Progenitor cell of endocrine pancreas (in vitro differentiated cells): ENCODE measurements around the gene ETV4. TPM values are rescaled to one million over a fixed set of nuclear protein-coding genes. Genes with fewer than 3 reads are reported as not detected.

Experiments used
- DNase-seq: peaks from one replicate; pipeline ENCODE4 v3.0.0; 2021; ENCODE audit warnings: low spot score; ENCODE audit not compliant: unreplicated experiment
- H3K27ac Mint-ChIP-seq: 2 replicates; pipeline ENCODE4 v1.8.0; 2021; ENCODE audit warnings: mild to moderate bottlenecking, moderate library complexity, mixed read lengths
- H3K27me3 Mint-ChIP-seq: 2 replicates; pipeline ENCODE4 v1.8.0; 2021; ENCODE audit warnings: mixed read lengths
- H3K36me3 Mint-ChIP-seq: 2 replicates; pipeline ENCODE4 v1.8.0; 2022; ENCODE audit warnings: mixed read lengths; ENCODE audit not compliant: insufficient read depth
- H3K4me1 Mint-ChIP-seq: 2 replicates; pipeline ENCODE4 v1.8.0; 2021; ENCODE audit warnings: low read depth, mixed read lengths
- H3K4me3 Mint-ChIP-seq: 2 replicates; pipeline ENCODE4 v1.8.0; 2021; ENCODE audit warnings: low read depth, mild to moderate bottlenecking, moderate library complexity, mixed read lengths
- H3K9me3 Mint-ChIP-seq: 2 replicates; pipeline ENCODE4 v1.8.0; 2021; ENCODE audit warnings: low read depth, mixed read lengths
- CTCF ChIP-seq: fragments of 200-600 bp; sonication (generic); IDR thresholded peaks from one replicate; pipeline ENCODE4 v1.5.0; 2021; ENCODE audit warnings: antibody characterized with exemption, mild to moderate bottlenecking; ENCODE audit not compliant: unreplicated experiment
- total RNA-seq: library from RNA; stranded (reverse); gene quantifications from 2 replicates; pipeline ENCODE4 v1.2.1, GENCODE V29; 2021

Gene ETV4
- total RNA-seq, 1 donor from 2014 or later, result 84.3 TPM

- Mint-ChIP-seq H3K9me3 (no peaks in the 10 kb centered on the region), H3K27ac (peak overlapping the region; percentile 47), H3K27me3 (peaks cover 24% of the 10 kb centered on the region), H3K4me1 (peaks cover 40% of the 10 kb centered on the region), H3K4me3 (no peak overlapping the region), H3K36me3 (no peaks in the 10 kb centered on the region)
- TF ChIP-seq CTCF, result no peak
- DNase-seq, result no peak
Observed at GRCh38 chr17:43548689-43549379, 2.7 kb upstream of the ETV4 start.

DNA sequence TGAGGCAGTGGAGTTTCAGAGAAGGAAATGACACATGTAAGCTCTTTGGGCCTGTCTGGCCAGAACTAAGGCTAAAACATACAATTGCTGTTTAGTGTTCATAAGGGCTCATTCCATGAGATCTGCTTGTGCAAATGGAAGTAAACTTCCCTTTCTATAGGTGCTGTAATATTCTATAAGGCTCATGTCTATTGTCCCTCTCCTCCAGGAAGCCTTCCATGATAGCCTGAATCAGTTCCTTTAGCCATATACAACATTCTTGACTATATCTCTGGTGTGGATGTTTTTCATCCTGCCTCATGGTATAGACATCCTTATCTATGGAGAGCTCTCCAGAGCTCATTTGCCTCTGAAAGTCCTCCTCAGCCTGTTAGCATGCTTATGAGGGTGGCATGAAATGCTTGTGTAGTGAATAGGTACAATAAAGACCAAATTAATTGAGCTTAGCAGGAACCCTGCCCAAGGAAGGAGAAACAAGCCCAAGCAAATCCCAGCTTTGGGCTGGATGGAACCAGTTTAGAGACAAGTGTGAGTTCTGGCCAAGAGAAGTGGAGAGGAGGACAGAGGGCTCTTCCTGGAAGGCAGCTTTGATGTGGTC is 1.6 kb upstream of the ETV4 start:
- no peaks in the 10 kb centered on the region for H3K36me3 Mint-ChIP-seq
- no peak overlapping the region for H3K27ac Mint-ChIP-seq
- no peak for TF ChIP-seq CTCF
- no peak for DNase-seq
- peaks cover 40% of the 10 kb centered on the region for H3K4me1 Mint-ChIP-seq
- no peak overlapping the region for H3K4me3 Mint-ChIP-seq
- H3K27me3 Mint-ChIP-seq, result peaks cover 24% of the 10 kb centered on the region
- no peaks in the 10 kb centered on the region for H3K9me3 Mint-ChIP-seq

- DNase-seq, result no peak
- peak overlapping the region; percentile 84 for H3K4me3 Mint-ChIP-seq
Observed at GRCh38 chr17:43547189-43547550, 1.0 kb upstream of the ETV4 start.

GRCh38 chr17:43545383-43545632 is 832 bp downstream of the ETV4 start:
- Mint-ChIP-seq H3K9me3 (no peaks in the 10 kb centered on the region), H3K4me3 (peak overlapping the region; percentile 84), H3K36me3 (no peaks in the 10 kb centered on the region), H3K27ac (peak overlapping the region; percentile 95), H3K27me3 (peaks cover 24% of the 10 kb centered on the region), H3K4me1 (peaks cover 40% of the 10 kb centered on the region)
- TF ChIP-seq CTCF, result no peak
- DNase-seq, result peak; percentile 26

More at GRCh38 chr17:43547189-43547550, 1.0 kb upstream of the ETV4 start:
- peaks cover 41% of the 10 kb centered on the region for H3K4me1 Mint-ChIP-seq
- no peak for TF ChIP-seq CTCF
- no peak overlapping the region for H3K27ac Mint-ChIP-seq
- no peaks in the 10 kb centered on the region for H3K36me3 Mint-ChIP-seq
- peaks cover 24% of the 10 kb centered on the region for H3K27me3 Mint-ChIP-seq
- no peaks in the 10 kb centered on the region for H3K9me3 Mint-ChIP-seq

DNA sequence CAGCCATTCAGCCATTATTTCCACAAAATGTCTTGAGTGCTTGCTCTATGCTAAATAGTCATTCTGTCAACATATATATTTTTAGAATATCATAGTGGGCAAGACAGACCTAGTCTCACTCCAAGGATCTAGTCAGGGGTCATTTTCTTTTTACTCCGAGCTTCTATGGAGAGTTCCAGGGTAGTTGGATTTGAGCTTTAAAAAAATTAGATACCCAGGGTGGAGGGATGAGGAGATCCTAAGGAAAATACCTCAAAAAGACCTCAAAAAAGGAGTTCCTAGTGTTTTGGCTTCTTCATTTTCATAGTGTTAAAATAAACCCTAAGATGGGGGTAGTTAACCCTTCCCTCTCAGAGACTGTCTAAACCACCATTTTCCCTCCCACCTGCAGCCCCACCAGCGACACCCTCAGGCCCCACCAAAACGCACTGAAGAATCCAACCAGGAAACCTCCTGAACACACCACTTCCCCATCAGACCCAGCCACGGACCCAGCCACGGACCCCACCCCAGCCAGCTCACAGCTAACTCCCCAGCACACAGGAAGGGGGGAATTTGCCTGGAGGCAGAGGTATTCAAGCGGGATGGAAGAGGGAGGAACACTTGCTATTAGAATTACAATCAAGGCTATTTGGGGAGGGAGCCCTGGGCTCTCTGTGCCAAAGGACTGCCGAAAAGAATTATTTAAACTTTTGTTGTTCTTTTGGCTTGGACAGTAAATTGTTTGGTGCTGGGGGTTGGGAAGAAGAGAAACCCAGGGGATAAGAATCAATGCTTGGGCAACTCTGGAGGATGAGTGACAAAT is 2.2 kb downstream of the ETV4 start:
- H3K4me3 Mint-ChIP-seq, result peak overlapping the region; percentile 84
- peaks cover 16% of the 10 kb centered on the region for H3K27me3 Mint-ChIP-seq
- peak overlapping the region; percentile 95 for H3K27ac Mint-ChIP-seq
- peaks cover 4% of the 10 kb centered on the region for H3K36me3 Mint-ChIP-seq
- no peaks in the 10 kb centered on the region for H3K9me3 Mint-ChIP-seq
- no peak for DNase-seq
- H3K4me1 Mint-ChIP-seq, result peaks cover 49% of the 10 kb centered on the region
- no peak for TF ChIP-seq CTCF
